ENCODE data around the gene C10orf71.

Gene C10orf71

DNA sequence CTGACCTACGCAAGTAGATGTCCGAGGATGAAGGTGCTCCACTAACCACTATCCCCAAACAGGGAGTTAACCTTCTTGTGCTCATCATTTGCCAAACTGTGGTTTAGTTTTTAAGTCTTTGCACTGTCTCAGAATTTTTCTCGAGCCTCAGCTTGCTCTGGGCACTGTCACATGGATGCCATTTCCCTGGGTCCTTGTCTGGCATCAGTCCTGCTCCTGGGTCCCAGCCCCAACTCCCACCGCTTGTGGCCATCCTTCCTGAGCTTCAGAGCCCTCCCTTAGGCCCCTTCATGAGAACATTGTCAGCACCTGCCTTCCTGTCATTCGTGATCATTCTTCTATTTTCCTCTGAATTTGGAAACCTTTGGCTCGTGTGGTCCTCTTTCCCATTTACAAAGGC is 33.8 kb downstream of the C10orf71 start:
- no peak for TF ChIP-seq GATA2 (IDR thresholded peaks at IDR 0.05; ENCODE audit: low read depth, low read length)
- no peak for TF ChIP-seq GATA3 (IDR thresholded peaks at IDR 0.05; ENCODE audit: low read depth, low read length)

DNA sequence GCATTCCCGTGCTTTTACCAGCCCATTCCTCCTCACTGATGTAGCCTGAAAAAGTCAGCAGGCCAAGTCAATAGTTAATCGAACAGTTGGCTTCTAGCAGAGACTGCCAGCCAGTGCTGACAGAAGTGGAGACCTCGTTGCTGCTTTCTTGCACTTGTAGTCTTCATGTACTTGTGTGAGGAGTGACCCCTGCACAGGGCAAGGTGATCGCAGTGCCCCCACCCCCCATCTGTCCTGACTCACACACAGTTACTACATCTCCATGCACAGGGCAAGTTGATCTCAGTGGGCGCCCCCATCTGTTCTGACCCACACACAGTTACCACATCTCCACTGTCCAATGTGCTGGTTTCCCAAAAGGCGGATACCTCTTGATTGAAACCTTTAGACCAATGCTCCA is 34.2 kb downstream of the C10orf71 start:
- TF ChIP-seq GATA3 (IDR thresholded peaks at IDR 0.05; ENCODE audit: low read depth, low read length) (no peak), GATA2 (IDR thresholded peaks at IDR 0.05; ENCODE audit: low read depth, low read length) (no peak)

DNA sequence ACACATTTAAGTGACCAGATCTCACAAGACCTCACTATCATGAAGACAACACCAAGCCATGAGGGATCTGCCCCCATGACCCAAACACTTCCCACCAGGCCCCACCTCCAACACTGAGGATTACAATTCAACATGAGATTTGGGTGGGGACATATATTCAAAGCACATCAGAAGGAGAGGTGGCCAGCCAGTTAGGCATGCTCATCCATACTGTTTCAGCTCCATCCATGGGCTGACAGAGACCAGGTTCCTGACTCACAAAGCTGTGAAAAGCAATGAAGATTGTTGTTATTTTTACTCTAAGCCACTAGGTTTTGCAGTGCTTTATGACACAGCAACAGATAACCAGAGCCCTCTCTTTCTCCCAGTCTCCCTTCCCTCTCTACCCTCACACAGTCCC is 36.0 kb downstream of the C10orf71 start:
- TF ChIP-seq GATA2 (IDR thresholded peaks at IDR 0.05; ENCODE audit: low read depth, low read length) (no peak), GATA3 (IDR thresholded peaks at IDR 0.05; ENCODE audit: low read depth, low read length) (no peak)

DNA sequence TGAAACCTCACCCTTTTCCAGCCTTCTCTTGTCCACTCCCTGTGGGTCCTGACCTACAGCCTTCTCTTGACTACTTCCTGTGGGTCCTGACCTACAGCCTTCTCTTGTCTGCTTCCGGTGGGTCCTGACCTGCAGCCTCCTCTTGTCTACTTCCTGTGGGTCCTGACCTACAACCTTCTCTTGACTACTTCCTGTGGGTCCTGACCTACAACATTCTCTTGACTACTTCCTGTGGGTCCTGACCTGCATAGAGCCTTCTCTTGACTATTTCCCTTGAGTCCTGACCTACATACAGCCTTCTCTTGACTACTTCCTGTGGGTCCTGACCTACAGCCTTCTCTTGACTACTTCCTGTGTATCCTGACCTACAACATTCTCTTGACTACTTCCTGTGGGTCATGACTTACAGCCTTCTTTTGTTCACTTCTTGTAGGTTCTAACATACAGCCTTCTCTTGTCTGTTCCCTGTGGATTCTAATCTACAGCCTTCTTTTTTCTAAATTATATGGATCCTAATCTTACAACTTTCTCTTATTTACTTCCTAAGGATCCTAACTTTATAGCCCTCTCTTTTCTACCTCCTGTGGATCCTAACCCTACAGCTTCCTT is 36.5 kb downstream of the C10orf71 start:
- TF ChIP-seq GATA3 (IDR thresholded peaks at IDR 0.05; ENCODE audit: low read depth, low read length) (no peak), GATA2 (IDR thresholded peaks at IDR 0.05; ENCODE audit: low read depth, low read length) (no peak)

DNA sequence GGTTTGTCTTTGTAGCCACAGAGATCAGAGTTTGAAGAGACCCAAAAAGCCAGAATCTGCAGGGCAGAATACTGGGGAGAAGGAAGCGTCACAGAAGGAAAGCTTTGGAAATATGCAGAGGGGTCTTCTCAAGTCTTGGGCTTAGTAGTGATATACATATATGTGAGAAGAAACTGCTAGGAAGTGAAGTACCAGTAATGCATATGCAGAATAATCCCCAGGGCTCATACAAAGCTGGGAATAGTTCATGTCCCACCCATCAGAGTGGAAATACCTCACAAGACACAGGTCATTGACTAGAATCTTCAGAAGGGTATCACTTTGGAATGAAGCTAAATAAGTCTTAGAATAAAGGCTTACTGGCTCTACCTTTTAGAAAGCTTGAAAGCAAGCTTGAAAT is 39.6 kb downstream of the C10orf71 start:
- TF ChIP-seq GATA3 (IDR thresholded peaks at IDR 0.05; ENCODE audit: low read depth, low read length): no peak
- TF ChIP-seq GATA2 (IDR thresholded peaks at IDR 0.05; ENCODE audit: low read depth, low read length): no peak

DNA sequence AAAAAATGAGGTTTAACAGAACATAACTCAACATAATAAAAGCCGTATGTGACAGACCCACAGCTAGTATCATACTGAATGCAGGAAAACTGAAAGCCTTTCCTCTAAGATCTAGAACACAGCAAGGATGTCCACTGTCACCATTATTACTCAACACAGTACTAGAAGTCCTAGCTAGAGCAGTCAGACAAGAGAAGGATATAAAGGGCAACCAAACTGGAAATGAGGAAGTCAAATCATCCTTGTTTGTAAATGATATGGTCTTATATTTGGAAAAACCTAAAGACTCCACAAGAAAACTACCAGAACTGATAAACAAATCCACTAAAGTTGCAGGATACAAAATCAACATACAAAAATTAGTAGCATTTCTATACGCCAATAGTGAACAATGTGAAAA is 45.9 kb downstream of the C10orf71 start:
- TF ChIP-seq GATA2 (IDR thresholded peaks at IDR 0.05; ENCODE audit: low read depth, low read length) (no peak), GATA3 (IDR thresholded peaks at IDR 0.05; ENCODE audit: low read depth, low read length) (no peak)

DNA sequence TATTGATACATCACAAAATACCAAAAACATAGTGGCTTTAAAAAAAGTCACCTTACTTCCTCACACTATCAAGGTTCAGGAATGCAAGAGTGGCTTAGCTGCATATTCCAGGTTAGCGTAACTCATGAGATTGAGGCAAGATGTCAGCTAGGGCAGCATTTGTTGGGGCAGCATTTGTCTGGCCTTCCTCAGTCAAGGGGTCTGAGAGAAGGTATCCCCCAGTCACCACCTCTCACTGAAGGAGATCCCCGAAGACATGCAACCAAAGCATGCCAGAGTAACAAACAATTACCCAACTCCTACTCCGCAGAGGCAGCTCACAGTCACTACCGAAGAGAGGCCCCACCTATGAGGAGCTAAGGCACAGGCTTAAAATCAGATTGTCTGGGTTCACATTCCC is 48.4 kb downstream of the C10orf71 start:
- TF ChIP-seq GATA3 (IDR thresholded peaks at IDR 0.05; ENCODE audit: low read depth, low read length) (no peak), GATA2 (IDR thresholded peaks at IDR 0.05; ENCODE audit: low read depth, low read length) (no peak)

DNA sequence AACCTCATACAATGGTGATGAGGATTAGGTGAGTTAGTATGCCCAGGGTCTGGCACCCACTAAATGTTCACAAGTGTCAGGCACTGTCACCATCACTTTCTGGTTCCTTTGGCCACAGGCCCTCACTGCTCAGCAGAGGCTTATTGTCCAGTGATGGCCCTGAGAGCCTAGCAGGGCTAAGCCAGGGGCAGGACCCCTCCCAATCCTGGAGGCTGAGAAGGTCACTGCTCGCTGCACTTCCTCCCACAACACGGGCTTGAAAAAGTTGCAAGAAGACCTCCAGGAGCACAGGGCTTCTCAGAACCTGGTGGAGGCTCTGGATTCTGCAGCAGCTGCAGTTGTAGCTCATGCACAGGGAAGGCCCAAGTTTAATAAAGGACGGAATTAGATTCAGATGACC is 48.9 kb downstream of the C10orf71 start:
- no peak for TF ChIP-seq GATA3 (IDR thresholded peaks at IDR 0.05; ENCODE audit: low read depth, low read length)
- TF ChIP-seq GATA2 (IDR thresholded peaks at IDR 0.05; ENCODE audit: low read depth, low read length): no peak

DNA sequence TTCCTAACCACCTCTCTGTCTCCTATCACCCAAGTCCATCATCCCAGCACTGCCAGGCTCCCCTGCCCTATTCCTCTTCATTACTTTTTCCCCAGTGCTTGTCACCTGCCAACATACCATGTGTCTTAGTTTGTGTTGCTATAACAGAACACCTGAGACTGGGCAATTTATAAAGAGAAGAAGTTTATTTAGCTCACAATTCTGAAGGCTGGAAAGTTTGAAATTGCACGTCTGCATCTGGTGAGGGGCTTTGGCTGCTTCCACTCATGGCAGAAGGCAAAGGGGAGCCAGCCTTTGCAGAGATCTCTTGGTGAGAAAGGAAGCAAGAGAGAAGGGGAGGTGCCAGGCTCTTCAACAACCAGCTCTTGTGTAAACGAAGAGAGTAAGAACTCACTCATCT is 49.6 kb downstream of the C10orf71 start:
- TF ChIP-seq GATA3 (IDR thresholded peaks at IDR 0.05; ENCODE audit: low read depth, low read length) (no peak), GATA2 (IDR thresholded peaks at IDR 0.05; ENCODE audit: low read depth, low read length) (no peak)

DNA sequence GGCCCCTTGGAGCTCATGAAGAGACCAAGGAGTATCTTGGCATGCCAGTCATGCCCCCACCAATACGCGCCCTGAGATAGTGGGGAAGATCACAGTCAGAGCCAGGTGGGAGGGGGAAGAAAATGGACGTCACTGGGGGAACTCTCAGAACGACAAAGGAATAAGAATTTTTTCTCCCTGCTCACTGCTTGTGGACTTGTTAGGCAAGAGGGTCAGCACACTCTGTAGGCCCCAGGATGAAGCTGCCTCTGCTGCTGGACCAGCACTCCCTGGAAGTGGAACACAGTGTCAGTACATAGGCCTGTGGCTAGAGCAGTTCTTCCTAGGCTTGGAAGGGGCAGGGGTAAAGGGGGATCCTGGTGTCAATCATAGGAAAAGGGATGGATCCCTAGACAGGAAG is 50.4 kb downstream of the C10orf71 start:
- TF ChIP-seq GATA2 (IDR thresholded peaks at IDR 0.05; ENCODE audit: low read depth, low read length): no peak
- no peak for TF ChIP-seq GATA3 (IDR thresholded peaks at IDR 0.05; ENCODE audit: low read depth, low read length)

DNA sequence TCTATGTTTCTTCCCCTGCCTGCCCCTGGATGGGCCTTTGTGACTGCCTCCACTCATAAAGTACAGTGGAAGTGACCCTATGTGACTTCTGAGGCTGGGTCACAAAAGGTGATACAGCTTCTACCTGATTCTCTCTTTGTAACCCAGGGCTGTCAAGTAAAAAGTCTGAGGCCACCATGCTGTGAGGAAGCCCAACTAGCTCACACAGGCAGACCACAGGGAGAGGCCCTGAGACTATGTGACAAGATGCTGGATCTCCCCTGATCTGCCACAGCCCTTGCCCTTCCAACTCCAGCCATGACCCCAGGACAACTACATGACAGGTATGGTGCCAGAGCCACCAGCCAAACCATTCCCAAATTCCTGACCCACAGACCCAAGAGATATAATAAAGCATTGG is 51.2 kb downstream of the C10orf71 start:
- TF ChIP-seq GATA3 (IDR thresholded peaks at IDR 0.05; ENCODE audit: low read depth, low read length): no peak
- no peak for TF ChIP-seq GATA2 (IDR thresholded peaks at IDR 0.05; ENCODE audit: low read depth, low read length)

DNA sequence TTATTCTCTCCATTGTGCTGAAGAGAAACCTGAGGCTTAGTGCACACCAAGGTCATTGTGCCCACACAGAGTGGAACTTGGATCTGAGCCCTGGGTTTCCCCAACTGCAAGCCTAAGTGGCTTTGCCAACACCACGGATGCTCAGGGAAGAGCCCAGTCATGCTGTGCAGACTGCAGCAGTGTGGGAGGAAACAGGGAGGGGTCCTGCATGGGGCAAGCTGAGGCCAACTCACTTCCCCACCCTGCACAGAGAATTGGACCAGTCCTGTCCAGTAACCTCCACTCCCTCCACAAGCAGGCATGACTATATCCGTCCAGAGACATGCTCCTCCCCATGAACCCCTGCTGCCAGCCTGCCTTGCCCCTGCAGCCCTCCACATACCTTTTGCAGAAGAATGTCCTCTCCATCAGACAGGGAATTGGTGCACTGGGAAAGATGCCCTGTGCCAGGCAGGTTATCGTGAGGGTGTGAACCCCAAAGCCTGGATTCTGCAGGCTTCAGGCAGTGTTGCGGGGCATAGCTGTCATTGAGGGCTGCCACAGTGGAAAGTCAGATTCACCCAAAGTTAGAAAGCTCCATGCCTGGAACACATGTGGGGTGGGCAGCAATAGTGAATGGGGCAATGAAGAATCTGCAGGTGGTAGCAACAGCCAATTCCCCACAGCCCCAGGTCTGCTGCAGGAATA is 52.0 kb downstream of the C10orf71 start:
- TF ChIP-seq GATA3 (IDR thresholded peaks at IDR 0.05; ENCODE audit: low read depth, low read length) (no peak), GATA2 (IDR thresholded peaks at IDR 0.05; ENCODE audit: low read depth, low read length) (no peak)

DNA sequence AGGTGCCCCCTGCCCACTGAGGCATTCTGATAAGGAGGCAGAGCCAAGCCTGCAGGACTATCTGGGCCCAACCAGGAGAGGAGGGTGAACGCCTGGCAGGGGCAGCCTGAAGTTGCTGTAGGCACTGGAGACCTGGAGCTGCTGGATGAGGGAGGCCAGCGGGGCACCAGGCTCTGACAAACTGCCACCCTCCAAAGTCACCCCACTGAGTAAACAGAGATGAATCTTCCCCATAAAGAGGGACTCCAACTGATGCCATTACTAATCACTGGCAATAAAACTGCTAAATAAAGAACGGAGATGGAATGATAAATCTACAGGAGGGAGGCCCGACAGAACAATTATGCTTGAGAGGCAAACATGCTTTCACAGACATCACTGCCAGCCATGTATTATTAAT is 52.7 kb downstream of the C10orf71 start:
- TF ChIP-seq GATA3 (IDR thresholded peaks at IDR 0.05; ENCODE audit: low read depth, low read length): no peak
- no peak for TF ChIP-seq GATA2 (IDR thresholded peaks at IDR 0.05; ENCODE audit: low read depth, low read length)

DNA sequence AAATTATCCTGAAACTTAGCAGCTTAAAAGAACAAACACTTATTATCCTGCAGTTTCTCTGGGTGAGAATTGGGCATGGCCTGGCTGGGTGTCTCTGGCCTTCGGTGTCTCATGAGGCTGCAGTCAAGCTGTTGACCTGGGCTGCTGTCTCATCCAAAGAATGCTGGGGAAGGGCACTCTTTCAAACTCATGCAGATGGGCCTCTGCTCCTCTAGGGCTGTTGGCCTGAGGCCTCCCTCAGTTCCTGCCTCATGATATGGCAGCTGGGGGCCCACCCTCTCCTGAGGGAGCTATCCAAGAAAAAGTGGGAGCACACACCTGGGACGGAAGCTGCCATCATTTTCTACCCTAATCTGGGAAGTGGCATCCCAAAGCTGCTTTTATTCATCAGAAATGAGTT is 53.4 kb downstream of the C10orf71 start:
- TF ChIP-seq GATA2 (IDR thresholded peaks at IDR 0.05; ENCODE audit: low read depth, low read length): no peak
- TF ChIP-seq GATA3 (IDR thresholded peaks at IDR 0.05; ENCODE audit: low read depth, low read length): no peak

DNA sequence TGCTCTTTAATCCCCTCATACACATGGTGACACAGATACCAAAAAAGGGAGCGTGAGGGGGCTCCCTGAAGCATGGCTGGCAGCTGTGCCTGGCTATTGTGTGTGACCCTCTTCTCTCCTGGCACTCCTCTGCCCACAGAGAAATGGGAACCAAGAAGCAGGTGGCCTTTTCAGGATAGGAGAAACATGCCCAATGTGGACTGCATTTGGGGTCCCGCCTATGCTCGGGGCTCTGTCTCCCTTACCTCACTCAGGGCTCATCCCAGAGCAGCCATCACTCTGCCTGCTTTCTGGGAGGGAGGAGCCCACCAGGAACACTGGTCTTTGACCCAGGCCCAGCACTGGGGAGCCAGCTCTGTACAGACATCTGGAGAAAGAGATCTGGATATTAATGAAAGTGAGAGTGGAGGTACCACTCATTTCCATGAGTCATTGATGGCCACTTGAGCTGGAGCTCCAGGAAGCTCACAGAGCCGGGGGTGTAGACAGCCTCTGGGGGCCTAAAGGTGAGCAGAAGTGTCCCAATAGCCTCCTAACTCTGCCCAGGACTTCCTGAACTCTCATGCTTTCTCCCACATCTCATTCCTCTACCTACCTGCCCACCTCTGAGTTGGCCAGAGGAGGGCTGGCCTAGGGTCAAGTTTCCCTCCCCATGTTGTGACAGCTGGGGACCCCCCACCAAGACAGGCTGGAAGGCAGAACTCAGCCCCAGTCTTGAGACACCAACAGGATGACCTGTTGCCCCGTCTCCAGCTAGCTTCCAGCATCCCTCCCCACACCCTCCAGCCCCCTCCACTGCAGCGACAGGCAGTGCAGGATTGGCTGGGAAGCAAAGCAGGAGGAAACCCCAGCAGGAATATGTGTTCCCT is 54.3 kb downstream of the C10orf71 start:
- TF ChIP-seq GATA2 (IDR thresholded peaks at IDR 0.05; ENCODE audit: low read depth, low read length) (no peak), GATA3 (IDR thresholded peaks at IDR 0.05; ENCODE audit: low read depth, low read length) (no peak)

Measured in SH-SY5Y (cell line).